Measurements from ENCODE around the gene CHST13.
"Not testable (repeated sequence)": the region's sequence is repeated elsewhere in the genome, so short reads cannot be mapped to it uniquely, and the experiment has no call there.

Gene CHST13

DNA sequence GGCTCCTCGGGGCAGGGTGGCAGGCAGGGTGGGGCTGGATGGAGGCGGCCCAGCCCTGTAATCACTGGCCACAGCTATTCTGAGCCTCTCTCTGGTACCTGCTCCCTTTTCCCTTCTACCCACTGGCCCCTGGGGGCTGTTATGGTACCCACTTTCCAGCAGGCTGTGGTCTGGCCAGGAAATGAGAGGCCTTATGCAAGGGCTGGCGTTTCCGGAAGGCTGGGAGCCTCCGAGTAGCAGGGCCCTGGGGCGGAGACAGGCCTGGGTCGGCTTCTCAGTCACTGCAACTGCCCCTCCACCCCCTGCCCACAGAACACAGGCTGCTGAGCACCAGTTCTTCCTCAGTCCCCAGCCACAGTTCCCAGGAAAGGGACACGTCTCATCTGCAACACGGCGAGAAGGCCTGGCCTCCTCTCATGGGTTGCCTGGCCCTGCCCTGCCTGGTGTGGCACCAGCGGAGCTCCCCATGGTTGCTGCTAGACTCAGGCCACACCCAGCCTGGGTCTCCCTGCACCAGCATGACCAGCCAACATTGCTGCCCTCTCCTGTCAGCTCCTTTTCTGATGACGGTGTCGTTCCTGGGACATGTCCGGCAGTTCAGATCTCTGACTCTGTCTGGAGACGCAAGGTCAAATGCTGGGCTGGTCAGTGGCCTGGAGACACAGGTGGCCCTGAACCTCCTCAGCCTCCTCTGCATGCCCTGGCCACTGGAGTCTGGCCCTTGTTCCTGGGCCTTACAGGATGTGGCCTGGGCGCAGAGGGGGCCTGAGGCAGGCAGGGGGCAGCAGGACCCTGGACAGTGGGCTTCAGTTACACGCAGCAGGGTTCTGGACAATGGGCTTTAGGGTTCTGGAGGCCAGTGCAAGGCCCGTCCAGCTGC, 6.5 kb downstream of the CHST13 start:
- no peak overlapping the region for H3K18ac ChIP-seq (ENCODE audit: low read length)
- no peak overlapping the region for H3K27ac ChIP-seq (ENCODE audit: low read depth, low read length)
- no peaks in the 10 kb centered on the region for H3K79me1 ChIP-seq (ENCODE audit: low read length)
- no peak overlapping the region for H2AK5ac ChIP-seq (ENCODE audit: low read length)
- H2BK5ac ChIP-seq (ENCODE audit: low read depth, low read length, poor library complexity), result no peak overlapping the region
- no peak overlapping the region for H2BK120ac ChIP-seq (ENCODE audit: insufficient read depth, low read length, poor library complexity)
- H4K91ac ChIP-seq (ENCODE audit: low read depth, low read length), result no peak overlapping the region
- H3K14ac ChIP-seq (ENCODE audit: low read length), result no peak overlapping the region
- no peak overlapping the region for H2BK12ac ChIP-seq (ENCODE audit: low read length)
- no peak overlapping the region for H3K4me2 ChIP-seq (ENCODE audit: low read length)
- no peak overlapping the region for H3K4me3 ChIP-seq (ENCODE audit: low read depth, low read length)
- H3K23ac ChIP-seq (ENCODE audit: low read length), result no peak overlapping the region
- H3K4me1 ChIP-seq (ENCODE audit: control insufficient read depth in 1 of 2, insufficient read depth in 2 of 2, low read length in 2 of 2), result no peaks in the 10 kb centered on the region
- H2AFZ ChIP-seq (ENCODE audit: insufficient read depth, low read length, poor library complexity), result no peak overlapping the region
- H3K36me3 ChIP-seq (ENCODE audit: control insufficient read depth in 1 of 2, insufficient read depth in 2 of 2, low read length in 2 of 2), result no peaks in the 10 kb centered on the region
- no peak overlapping the region for H4K12ac ChIP-seq (ENCODE audit: low read depth, low read length)
- H3K79me2 ChIP-seq (ENCODE audit: control insufficient read depth, insufficient read depth, low read length, poor library complexity), result no peaks in the 10 kb centered on the region
- no peak for DNase-seq
- H3K9ac ChIP-seq (ENCODE audit: low read length), result no peak overlapping the region
- WGBS (ENCODE audit: extremely low coverage, insufficient coverage, insufficient read length), result no CpG with 5 or more reads among the region's 18 CpGs
- H3K9me3 ChIP-seq (ENCODE audit: insufficient read depth, low read depth, low read length), result peaks cover 2% of the 10 kb centered on the region
- no peaks in the 10 kb centered on the region for H3K27me3 ChIP-seq (ENCODE audit: insufficient read depth, low read length)
- H4K8ac ChIP-seq (ENCODE audit: low read depth, low read length), result no peak overlapping the region
- no peak overlapping the region for H3K4ac ChIP-seq (ENCODE audit: low read depth, low read length)

DNA sequence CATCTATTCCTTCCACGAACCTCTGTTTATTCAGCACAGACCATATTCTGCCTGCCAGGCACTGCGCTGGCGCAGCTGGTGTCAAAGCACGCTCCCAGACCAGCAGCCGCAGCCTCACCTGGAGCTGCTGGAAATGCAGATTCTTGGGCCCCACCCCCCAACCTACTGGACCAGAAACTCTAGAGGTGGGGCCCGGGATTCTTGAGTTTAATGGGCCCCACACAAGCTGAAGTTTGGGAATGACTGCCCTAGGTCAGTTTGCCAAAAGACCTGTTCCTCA, 7.0 kb downstream of the CHST13 start:
- Histone ChIP-seq H4K12ac (ENCODE audit: low read depth, low read length) (no peak overlapping the region), H3K27me3 (ENCODE audit: insufficient read depth, low read length) (no peaks in the 10 kb centered on the region), H3K27ac (ENCODE audit: low read depth, low read length) (no peak overlapping the region), H4K91ac (ENCODE audit: low read depth, low read length) (no peak overlapping the region), H2AK5ac (ENCODE audit: low read length) (no peak overlapping the region), H2BK5ac (ENCODE audit: low read depth, low read length, poor library complexity) (no peak overlapping the region), H2BK120ac (ENCODE audit: insufficient read depth, low read length, poor library complexity) (no peak overlapping the region), H3K9me3 (ENCODE audit: insufficient read depth, low read depth, low read length) (peaks cover 2% of the 10 kb centered on the region), H4K8ac (ENCODE audit: low read depth, low read length) (no peak overlapping the region), H3K79me1 (ENCODE audit: low read length) (no peaks in the 10 kb centered on the region), H3K4me1 (ENCODE audit: control insufficient read depth in 1 of 2, insufficient read depth in 2 of 2, low read length in 2 of 2) (no peaks in the 10 kb centered on the region), H3K4ac (ENCODE audit: low read depth, low read length) (no peak overlapping the region), H3K79me2 (ENCODE audit: control insufficient read depth, insufficient read depth, low read length, poor library complexity) (no peaks in the 10 kb centered on the region), H3K9ac (ENCODE audit: low read length) (no peak overlapping the region), H3K4me2 (ENCODE audit: low read length) (no peak overlapping the region), H3K23ac (ENCODE audit: low read length) (no peak overlapping the region), H3K4me3 (ENCODE audit: low read depth, low read length) (no peak overlapping the region), H3K18ac (ENCODE audit: low read length) (no peak overlapping the region), H3K36me3 (ENCODE audit: control insufficient read depth in 1 of 2, insufficient read depth in 2 of 2, low read length in 2 of 2) (no peaks in the 10 kb centered on the region), H2AFZ (ENCODE audit: insufficient read depth, low read length, poor library complexity) (no peak overlapping the region), H2BK12ac (ENCODE audit: low read length) (no peak overlapping the region), H3K14ac (ENCODE audit: low read length) (no peak overlapping the region)
- no peak for DNase-seq
- WGBS (ENCODE audit: extremely low coverage, insufficient coverage, insufficient read length), result no CpG with 5 or more reads among the region's 6 CpGs

DNA sequence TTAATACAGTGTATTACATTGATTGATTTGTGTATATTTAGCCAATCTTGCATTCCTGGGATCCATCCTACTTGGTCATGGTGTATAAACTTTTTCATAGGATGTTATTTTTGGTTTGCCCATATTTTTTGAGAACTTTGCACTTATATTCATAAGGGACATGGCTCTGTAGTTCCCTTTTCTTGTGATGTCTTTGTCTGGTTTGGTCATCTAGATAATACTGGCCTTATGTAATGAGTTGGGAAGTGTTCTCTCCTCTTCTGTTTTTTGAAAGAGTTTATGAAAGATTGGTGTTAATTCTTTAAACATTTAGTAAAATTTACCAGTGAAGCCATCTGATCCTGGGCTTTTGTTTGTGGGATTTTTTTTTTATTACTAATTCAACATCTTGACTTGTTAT, 9.6 kb downstream of the CHST13 start:
- Histone ChIP-seq H3K14ac (ENCODE audit: low read length) (no peak overlapping the region), H3K27ac (ENCODE audit: low read depth, low read length) (no peak overlapping the region), H3K23ac (ENCODE audit: low read length) (no peak overlapping the region), H3K27me3 (ENCODE audit: insufficient read depth, low read length) (no peaks in the 10 kb centered on the region), H4K12ac (ENCODE audit: low read depth, low read length) (no peak overlapping the region), H2BK5ac (ENCODE audit: low read depth, low read length, poor library complexity) (no peak overlapping the region), H4K91ac (ENCODE audit: low read depth, low read length) (no peak overlapping the region), H2AFZ (ENCODE audit: insufficient read depth, low read length, poor library complexity) (no peak overlapping the region), H2BK12ac (ENCODE audit: low read length) (no peak overlapping the region), H3K4ac (ENCODE audit: low read depth, low read length) (no peak overlapping the region), H3K9ac (ENCODE audit: low read length) (no peak overlapping the region), H2BK120ac (ENCODE audit: insufficient read depth, low read length, poor library complexity) (no peak overlapping the region), H3K9me3 (ENCODE audit: insufficient read depth, low read depth, low read length) (peaks cover 2% of the 10 kb centered on the region), H2AK5ac (ENCODE audit: low read length) (no peak overlapping the region), H3K18ac (ENCODE audit: low read length) (no peak overlapping the region), H4K8ac (ENCODE audit: low read depth, low read length) (no peak overlapping the region), H3K79me1 (ENCODE audit: low read length) (no peaks in the 10 kb centered on the region), H3K36me3 (ENCODE audit: control insufficient read depth in 1 of 2, insufficient read depth in 2 of 2, low read length in 2 of 2) (no peaks in the 10 kb centered on the region), H3K4me2 (ENCODE audit: low read length) (no peak overlapping the region), H3K4me1 (ENCODE audit: control insufficient read depth in 1 of 2, insufficient read depth in 2 of 2, low read length in 2 of 2) (no peaks in the 10 kb centered on the region), H3K4me3 (ENCODE audit: low read depth, low read length) (no peak overlapping the region), H3K79me2 (ENCODE audit: control insufficient read depth, insufficient read depth, low read length, poor library complexity) (no peaks in the 10 kb centered on the region)
- DNase-seq, result no peak

DNA sequence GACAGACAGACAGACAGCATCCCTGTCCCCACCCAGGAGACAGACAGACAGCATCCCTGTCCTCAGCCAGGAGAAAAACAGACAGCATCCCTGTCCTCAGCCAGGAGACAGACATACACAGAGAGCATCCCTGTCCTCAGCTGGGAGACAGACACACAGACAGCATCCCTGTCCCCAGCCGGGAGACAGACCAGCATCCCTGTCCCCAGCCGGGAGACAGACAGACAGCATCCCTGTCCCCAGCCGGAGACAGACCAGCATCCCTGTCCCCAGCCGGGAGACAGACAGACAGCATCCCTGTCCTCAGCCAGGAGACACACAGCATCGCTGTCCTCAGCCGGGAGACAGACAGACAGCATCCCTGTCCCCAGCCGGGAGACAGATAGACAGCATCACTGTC, 10.8 kb downstream of the CHST13 start:
- not testable (repeated sequence) for H2AFZ ChIP-seq (ENCODE audit: insufficient read depth, low read length, poor library complexity); H3K9ac ChIP-seq (ENCODE audit: low read length); H4K8ac ChIP-seq (ENCODE audit: low read depth, low read length); H3K4ac ChIP-seq (ENCODE audit: low read depth, low read length); H3K79me2 ChIP-seq (ENCODE audit: control insufficient read depth, insufficient read depth, low read length, poor library complexity); H3K18ac ChIP-seq (ENCODE audit: low read length); H3K4me3 ChIP-seq (ENCODE audit: low read depth, low read length); H3K27ac ChIP-seq (ENCODE audit: low read depth, low read length); H4K91ac ChIP-seq (ENCODE audit: low read depth, low read length); H3K36me3 ChIP-seq (ENCODE audit: control insufficient read depth in 1 of 2, insufficient read depth in 2 of 2, low read length in 2 of 2); H3K4me1 ChIP-seq (ENCODE audit: control insufficient read depth in 1 of 2, insufficient read depth in 2 of 2, low read length in 2 of 2); H3K23ac ChIP-seq (ENCODE audit: low read length); H2AK5ac ChIP-seq (ENCODE audit: low read length); H2BK5ac ChIP-seq (ENCODE audit: low read depth, low read length, poor library complexity); H3K14ac ChIP-seq (ENCODE audit: low read length); H2BK120ac ChIP-seq (ENCODE audit: insufficient read depth, low read length, poor library complexity); H3K4me2 ChIP-seq (ENCODE audit: low read length); H3K9me3 ChIP-seq (ENCODE audit: insufficient read depth, low read depth, low read length); DNase-seq; H3K27me3 ChIP-seq (ENCODE audit: insufficient read depth, low read length); H4K12ac ChIP-seq (ENCODE audit: low read depth, low read length); H3K79me1 ChIP-seq (ENCODE audit: low read length); H2BK12ac ChIP-seq (ENCODE audit: low read length)
- WGBS (ENCODE audit: extremely low coverage, insufficient coverage, insufficient read length), result no CpG with 5 or more reads among the region's 7 CpGs

Measured in trophoblast cell (in vitro differentiated cells and primary cell).